Glutamatergic neuron (in vitro differentiated cells): Measurements from ENCODE around the gene KRTAP5-6. TPM values are rescaled to one million over a fixed set of nuclear protein-coding genes. Genes with fewer than 3 reads are reported as not detected.

Experiments
- DNase-seq: peaks from one replicate; pipeline ENCODE4 v3.0.0; 2022
- H3K27ac Mint-ChIP-seq: one replicate; pipeline ENCODE4 v1.8.0; 2020; ENCODE audit warnings: mild to moderate bottlenecking, mixed read lengths, inconsistent platforms; ENCODE audit not compliant: unreplicated experiment
- H3K27me3 Mint-ChIP-seq: one replicate; pipeline ENCODE4 v1.8.0; 2020; ENCODE audit warnings: mild to moderate bottlenecking, moderate library complexity, mixed read lengths, inconsistent platforms; ENCODE audit not compliant: unreplicated experiment
- H3K36me3 Mint-ChIP-seq: one replicate; pipeline ENCODE4 v1.8.0; 2020; ENCODE audit warnings: mild to moderate bottlenecking, mixed read lengths, inconsistent platforms; ENCODE audit not compliant: unreplicated experiment
- H3K4me1 Mint-ChIP-seq: one replicate; pipeline ENCODE4 v1.8.0; 2020; ENCODE audit warnings: mild to moderate bottlenecking, low read depth, mixed read lengths, inconsistent platforms; ENCODE audit not compliant: unreplicated experiment
- H3K4me3 Mint-ChIP-seq: one replicate; pipeline ENCODE4 v1.8.0; 2020; ENCODE audit warnings: mild to moderate bottlenecking, mixed read lengths, inconsistent platforms; ENCODE audit not compliant: unreplicated experiment
- H3K9me3 Mint-ChIP-seq: one replicate; pipeline ENCODE4 v1.8.0; 2020; ENCODE audit warnings: mild to moderate bottlenecking, moderate library complexity, mixed read lengths, inconsistent platforms; ENCODE audit not compliant: unreplicated experiment
- total RNA-seq: library from RNA; stranded (reverse); fragmentation: NEBNext Ultra II Directional; extraction: Animal tissue kit (Norgen Biotek cat#: 25700); gene quantifications from one replicate; pipeline ENCODE4 v1.2.1, GENCODE V29; 2021; ENCODE audit not compliant: unreplicated experiment
- TF ChIP-seq, protein P1 (sequence below): fragments of 200-600 bp; sonication (generic); IDR thresholded peaks from one replicate; pipeline ENCODE4 v1.5.0; 2021; ENCODE audit not compliant: partially characterized antibody, unreplicated experiment

The KRTAP5-6 gene
- total RNA-seq, 1 donor from 2014 or later, result not detected

DNA sequence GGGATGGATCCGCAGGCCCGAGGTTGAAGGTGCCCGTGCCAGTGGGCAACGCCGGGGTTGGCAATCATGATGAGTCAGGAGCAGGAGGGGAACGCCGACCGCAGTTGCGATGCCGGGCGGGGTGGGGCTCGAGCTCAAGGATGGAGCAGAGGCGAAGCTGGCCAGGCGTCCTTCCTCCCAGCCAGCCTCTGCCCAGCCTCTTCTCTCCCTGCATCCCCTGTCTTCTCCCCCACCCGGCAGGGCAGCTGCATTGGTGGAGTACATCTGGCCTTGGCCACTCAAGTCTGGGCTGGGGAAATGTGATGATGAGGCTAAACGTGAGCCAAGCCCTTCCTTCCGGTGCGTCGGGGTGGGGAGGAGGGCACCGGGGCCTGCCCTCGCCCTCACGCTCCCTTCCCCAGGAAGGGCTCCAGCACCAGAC lies 49.5 kb downstream of the KRTAP5-6 start:
- Mint-ChIP-seq H3K9me3 (peaks cover 14% of the 10 kb centered on the region), H3K4me1 (peaks cover 21% of the 10 kb centered on the region), H3K4me3 (peak overlapping the region; percentile 74), H3K36me3 (peaks cover 5% of the 10 kb centered on the region), H3K27me3 (peaks cover 14% of the 10 kb centered on the region), H3K27ac (no peak overlapping the region)
- DNase-seq, result peak; percentile 21
- TF ChIP-seq, protein P1, sequence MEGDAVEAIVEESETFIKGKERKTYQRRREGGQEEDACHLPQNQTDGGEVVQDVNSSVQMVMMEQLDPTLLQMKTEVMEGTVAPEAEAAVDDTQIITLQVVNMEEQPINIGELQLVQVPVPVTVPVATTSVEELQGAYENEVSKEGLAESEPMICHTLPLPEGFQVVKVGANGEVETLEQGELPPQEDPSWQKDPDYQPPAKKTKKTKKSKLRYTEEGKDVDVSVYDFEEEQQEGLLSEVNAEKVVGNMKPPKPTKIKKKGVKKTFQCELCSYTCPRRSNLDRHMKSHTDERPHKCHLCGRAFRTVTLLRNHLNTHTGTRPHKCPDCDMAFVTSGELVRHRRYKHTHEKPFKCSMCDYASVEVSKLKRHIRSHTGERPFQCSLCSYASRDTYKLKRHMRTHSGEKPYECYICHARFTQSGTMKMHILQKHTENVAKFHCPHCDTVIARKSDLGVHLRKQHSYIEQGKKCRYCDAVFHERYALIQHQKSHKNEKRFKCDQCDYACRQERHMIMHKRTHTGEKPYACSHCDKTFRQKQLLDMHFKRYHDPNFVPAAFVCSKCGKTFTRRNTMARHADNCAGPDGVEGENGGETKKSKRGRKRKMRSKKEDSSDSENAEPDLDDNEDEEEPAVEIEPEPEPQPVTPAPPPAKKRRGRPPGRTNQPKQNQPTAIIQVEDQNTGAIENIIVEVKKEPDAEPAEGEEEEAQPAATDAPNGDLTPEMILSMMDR, result no peak

DNA sequence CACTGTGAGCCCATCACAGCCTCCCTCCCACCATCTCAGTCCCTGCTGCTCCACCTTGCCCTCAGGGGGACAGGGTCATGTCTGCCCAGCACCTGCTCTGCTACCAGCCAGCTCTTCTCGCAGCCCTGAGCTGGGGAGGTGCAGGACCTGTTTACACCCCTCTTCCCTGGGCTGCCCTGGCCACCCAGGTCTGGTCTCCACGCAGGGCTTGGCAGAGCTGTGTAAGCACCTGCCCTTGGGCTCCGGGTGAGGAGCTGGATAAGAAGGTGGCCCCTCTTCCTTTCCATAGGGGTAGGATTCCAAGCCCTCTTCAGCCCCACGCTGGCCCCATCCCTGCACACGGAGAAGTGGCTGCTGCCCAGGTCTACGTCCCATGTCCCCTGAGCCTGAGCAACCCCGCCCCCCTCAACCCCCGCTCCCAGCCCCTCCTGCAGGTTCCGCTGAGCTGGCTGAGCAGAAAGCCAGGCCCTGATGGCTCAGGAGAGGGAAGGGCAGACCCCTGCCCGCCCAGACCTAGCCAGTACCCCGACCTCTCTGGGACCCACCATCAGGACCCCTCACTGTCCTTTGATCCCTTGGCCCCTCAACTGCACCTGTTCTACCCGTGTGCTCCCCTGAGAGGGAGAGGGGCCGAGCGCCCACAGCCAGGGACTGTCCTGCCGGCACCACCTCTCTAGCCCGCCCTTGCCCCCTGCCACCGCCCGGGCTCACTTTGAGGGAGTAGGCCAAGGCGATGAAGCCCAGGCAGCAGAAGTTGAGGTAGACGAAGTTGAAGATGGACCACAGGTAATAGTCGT lies 50.2 kb downstream of the KRTAP5-6 start:
- no peak overlapping the region for H3K27ac Mint-ChIP-seq
- H3K4me3 Mint-ChIP-seq, result no peak overlapping the region
- TF ChIP-seq, protein P1, result no peak
- peaks cover 14% of the 10 kb centered on the region for H3K9me3 Mint-ChIP-seq
- DNase-seq, result no peak
- H3K4me1 Mint-ChIP-seq, result peaks cover 21% of the 10 kb centered on the region
- H3K36me3 Mint-ChIP-seq, result peaks cover 5% of the 10 kb centered on the region
- peaks cover 14% of the 10 kb centered on the region for H3K27me3 Mint-ChIP-seq

Other genes starting within 250 kb of the KRTAP5-6 start
- gene MOB2, start 210.4 kb upstream of the KRTAP5-6 start, total RNA-seq, result 29.0 TPM
- gene DUSP8, start 124.9 kb upstream of the KRTAP5-6 start, total RNA-seq, result 123 TPM
- not detected for gene KRTAP5-1, start 111.9 kb upstream of the KRTAP5-6 start, total RNA-seq
- gene KRTAP5-2, start 98.9 kb upstream of the KRTAP5-6 start, total RNA-seq, result not detected
- gene KRTAP5-3, start 88.7 kb upstream of the KRTAP5-6 start, total RNA-seq, result not detected
- not detected for gene KRTAP5-4, start 75.1 kb upstream of the KRTAP5-6 start, total RNA-seq
- not detected for gene KRTAP5-5, start 67.4 kb upstream of the KRTAP5-6 start, total RNA-seq
- 5.4 TPM for gene IFITM10, start 53.4 kb downstream of the KRTAP5-6 start, total RNA-seq
- gene CTSD, start 66.7 kb downstream of the KRTAP5-6 start, total RNA-seq, result 159 TPM
- gene SYT8, start 137.8 kb downstream of the KRTAP5-6 start, total RNA-seq, result not detected
- not detected for gene TNNI2, start 141.8 kb downstream of the KRTAP5-6 start, total RNA-seq
- 2.5 TPM for gene LSP1, start 155.9 kb downstream of the KRTAP5-6 start, total RNA-seq
- not detected for gene PRR33, start 194.7 kb downstream of the KRTAP5-6 start, total RNA-seq
- not detected for gene TNNT3, start 222.5 kb downstream of the KRTAP5-6 start, total RNA-seq